GM12878 (cell line): ENCODE data around the gene TUBB4B.

Experiments used
- GABPA ChIP-seq: IDR thresholded peaks from 2 replicates; pipeline ENCODE4 v1.6.1; 2014; ENCODE audit warnings: antibody characterized with exemption, low read depth, mild to moderate bottlenecking, inconsistent platforms
- HCFC1 ChIP-seq: fragments of 150-350 bp; IDR thresholded peaks from 2 replicates; pipeline ENCODE4 v1.6.1; 2014; ENCODE audit warnings: low read length
- JUNB ChIP-seq: IDR thresholded peaks from 2 replicates; pipeline ENCODE4 v1.6.1; 2016; ENCODE audit warnings: antibody characterized with exemption, mild to moderate bottlenecking
- NRF1 ChIP-seq: conservative IDR thresholded peaks from 2 replicates; pipeline ENCODE4 v1.6.1; 2011; ENCODE audit warnings: mild to moderate bottlenecking, low read depth, low read length, improper control_type of control experiment
- POLR2A ChIP-seq: IDR thresholded peaks from 2 replicates; pipeline ENCODE4 v1.6.1; 2011; ENCODE audit warnings: low read depth, mild to moderate bottlenecking, low read length
- POLR2AphosphoS2 ChIP-seq: IDR thresholded peaks from 2 replicates; pipeline ENCODE4 v1.6.1; 2011; ENCODE audit warnings: low read depth, mild to moderate bottlenecking, low read length, improper control_type of control experiment, moderate library complexity
- POLR2AphosphoS5 ChIP-seq: IDR thresholded peaks from 2 replicates; pipeline ENCODE4 v1.6.1; 2011; ENCODE audit warnings: mild to moderate bottlenecking, low read length, inconsistent platforms
- RAD51 ChIP-seq: fragments of 450-650 bp; IDR thresholded peaks from 2 replicates; pipeline ENCODE4 v1.6.1; 2016; ENCODE audit warnings: moderate library complexity, mild to moderate bottlenecking, inconsistent platforms
- SREBF2 ChIP-seq: IDR thresholded peaks from 2 replicates; pipeline ENCODE4 v1.6.1; 2012; ENCODE audit warnings: mild to moderate bottlenecking, low read length
- SUPT20H ChIP-seq: IDR thresholded peaks from 2 replicates; pipeline ENCODE4 v1.6.1; 2011; ENCODE audit warnings: low read depth, mild to moderate bottlenecking, low read length, moderate library complexity, borderline replicate concordance; ENCODE audit not compliant: control insufficient read depth
- ZZZ3 ChIP-seq: IDR thresholded peaks from 2 replicates; pipeline ENCODE4 v1.6.1; 2011; ENCODE audit warnings: low read depth; ENCODE audit not compliant: control insufficient read depth, insufficient read length
- TF ChIP-seq, protein P1 (sequence below), 3 experiments: IDR thresholded peaks in 2 of 3; conservative IDR thresholded peaks in 1 of 3; 2 replicates each; pipeline ENCODE4 v1.5.1; 2011; ENCODE audit warnings: low read depth in 3 of 3, low read length in 3 of 3, mild to moderate bottlenecking in 3 of 3, control low read depth in 2 of 3, moderate library complexity in 2 of 3, inconsistent platforms in 1 of 3, mixed read lengths in 1 of 3; ENCODE audit not compliant: control insufficient read depth in 2 of 3, insufficient read depth in 1 of 3; ENCODE audit errors: extremely low read depth in 1 of 3

DNA sequence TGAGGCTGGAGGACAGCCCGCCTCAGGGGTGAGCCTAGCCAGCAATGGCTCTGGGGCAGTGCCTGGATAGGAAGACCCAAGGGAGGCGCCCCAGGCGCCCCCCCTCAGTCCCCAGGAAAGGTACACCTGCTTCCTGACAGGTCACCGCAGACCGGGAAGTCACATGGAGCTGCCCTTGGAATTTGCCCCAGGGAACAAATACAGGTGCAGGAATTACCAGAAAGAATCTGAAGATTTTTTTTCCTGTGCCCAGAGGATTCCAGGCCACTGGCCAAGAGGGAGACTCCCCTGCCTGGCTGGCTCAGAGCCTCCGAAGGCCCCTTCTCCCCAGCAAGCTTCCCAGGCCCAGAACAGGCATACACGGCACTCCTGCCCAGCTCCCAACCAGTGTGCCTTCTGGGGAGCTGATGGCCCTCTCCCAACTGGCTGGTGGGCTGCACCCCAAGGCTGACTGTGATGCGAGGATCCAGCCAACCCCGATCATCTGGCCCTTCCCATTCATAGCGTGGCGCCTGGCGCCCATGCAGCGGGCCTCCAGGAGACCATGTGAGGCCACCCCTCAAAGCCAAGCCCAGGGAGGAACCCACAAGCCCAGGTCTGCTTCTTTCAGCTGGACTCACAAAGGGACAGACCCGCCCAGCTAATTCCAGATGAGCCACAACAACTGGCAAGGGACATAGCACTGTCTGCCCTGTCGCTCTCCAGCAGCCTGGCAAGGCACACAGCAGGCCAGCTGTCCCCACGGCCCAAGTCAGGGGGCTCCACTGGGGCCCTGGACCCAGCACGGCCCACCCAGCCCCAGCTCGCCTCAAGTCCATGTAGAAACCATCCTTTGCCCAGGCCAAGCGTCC, 42.8 kb upstream of the TUBB4B start:
- TF ChIP-seq NRF1 (no peak), POLR2A (no peak), RAD51 (no peak), JUNB (no peak), SUPT20H (no peak), SREBF2 (no peak), GABPA (no peak), ZZZ3 (no peak), HCFC1 (no peak), POLR2AphosphoS2 (no peak), POLR2AphosphoS5 (no peak)
- TF ChIP-seq, protein P1, sequence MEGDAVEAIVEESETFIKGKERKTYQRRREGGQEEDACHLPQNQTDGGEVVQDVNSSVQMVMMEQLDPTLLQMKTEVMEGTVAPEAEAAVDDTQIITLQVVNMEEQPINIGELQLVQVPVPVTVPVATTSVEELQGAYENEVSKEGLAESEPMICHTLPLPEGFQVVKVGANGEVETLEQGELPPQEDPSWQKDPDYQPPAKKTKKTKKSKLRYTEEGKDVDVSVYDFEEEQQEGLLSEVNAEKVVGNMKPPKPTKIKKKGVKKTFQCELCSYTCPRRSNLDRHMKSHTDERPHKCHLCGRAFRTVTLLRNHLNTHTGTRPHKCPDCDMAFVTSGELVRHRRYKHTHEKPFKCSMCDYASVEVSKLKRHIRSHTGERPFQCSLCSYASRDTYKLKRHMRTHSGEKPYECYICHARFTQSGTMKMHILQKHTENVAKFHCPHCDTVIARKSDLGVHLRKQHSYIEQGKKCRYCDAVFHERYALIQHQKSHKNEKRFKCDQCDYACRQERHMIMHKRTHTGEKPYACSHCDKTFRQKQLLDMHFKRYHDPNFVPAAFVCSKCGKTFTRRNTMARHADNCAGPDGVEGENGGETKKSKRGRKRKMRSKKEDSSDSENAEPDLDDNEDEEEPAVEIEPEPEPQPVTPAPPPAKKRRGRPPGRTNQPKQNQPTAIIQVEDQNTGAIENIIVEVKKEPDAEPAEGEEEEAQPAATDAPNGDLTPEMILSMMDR (IDR thresholded peaks at IDR 0.05 in 2 of 3, conservative IDR thresholded peaks at IDR 0.05 in 1 of 3; ENCODE audit: control insufficient read depth in 2 of 3, extremely low read depth in 1 of 3, insufficient read depth in 1 of 3, low read depth in 3 of 3, low read length in 3 of 3), result no peak
